Measurements from ENCODE around the gene NPR1.

- TF ChIP-seq EZH2phosphoT487 (IDR thresholded peaks at IDR 0.05; ENCODE audit: borderline replicate concordance, low read length) (no peak), CTCF (IDR thresholded peaks at IDR 0.05; ENCODE audit: low read depth, low read length, poor library complexity, severe bottlenecking) (no peak)
Observed at GRCh38 chr1:153693466-153693865, 15.0 kb downstream of the NPR1 start.
